K562 (cell line): ENCODE measurements around the gene CTSW. TPM values are rescaled to one million over a fixed set of nuclear protein-coding genes. Genes with fewer than 3 reads are reported as not detected.
A peak's percentile ranks its signal among the peaks of the same experiment; 100 is the strongest.

Source experiments
- ATAC-seq: fragments of 200-7000 bp; cut with Tn5 transposase; 3 replicates; pipeline ENCODE4 v1.9.1; 2020; ENCODE audit warnings: moderate library complexity
- BruUV-seq: library from RNA; stranded (reverse); fragments of 400-500 nt; replicated peaks from 2 replicates; lab custom pipeline; 2021; lab: Mats Ljungman, UMichigan
- CTCF ChIA-PET: fragments of 300-600 bp; formaldehyde crosslinking; extraction: SDS; loops from one replicate; lab custom pipeline; 2021; ENCODE audit warnings: low intra/inter-chr PET ratio; lab: Yijun Ruan, JAX
- POLR2A ChIA-PET: fragments of 300-600, 350-650 bp; sonication (Branson Sonifier 250); formaldehyde crosslinking; extraction: SDS; loops from one replicate; lab custom pipeline; 2021; ENCODE audit warnings: antibody characterized with exemption, inconsistent platforms; lab: Yijun Ruan, JAX
- DNase-seq, 4 experiments: peaks; one replicate each; pipeline versions ENCODE4 v3.0.0 to v3.0.0-alpha.2; 2011 to 2018; ENCODE audit warnings: low spot score in 3 of 4, mixed read lengths in 3 of 4; ENCODE audit errors: extremely low read depth in 1 of 4
- FAIRE-seq: peaks from 2 replicates; lab custom pipeline; 2011; peaks lifted over from hg19 to GRCh38; lab: Jason Lieb, UNC
- H2AFZ ChIP-seq: 2 replicates; pipeline ENCODE4 v1.6.0; 2011; ENCODE audit warnings: low read depth, low read length, control low read depth, inconsistent platforms
- H3K27ac ChIP-seq: fragments of 200-600 bp; 3 replicates; pipeline ENCODE4 v1.8.0; 2011; ENCODE audit warnings: low read depth, mild to moderate bottlenecking, control low read depth, inconsistent platforms, low read length, moderate library complexity, mixed read lengths; ENCODE audit errors: extremely low read depth
- H3K27me3 ChIP-seq, 2 experiments: fragments of 300-600 bp in 1 of 2; 2 replicates in 1 of 2; 3 replicates in 1 of 2; pipeline versions ENCODE4 v1.6.0 to v1.8.0; 2011; ENCODE audit warnings: inconsistent platforms in 2 of 2, low read length in 2 of 2, mild to moderate bottlenecking in 1 of 2, mixed read lengths in 1 of 2, moderate library complexity in 1 of 2; ENCODE audit not compliant: control insufficient read depth in 2 of 2, insufficient read depth in 2 of 2
- H3K36me3 ChIP-seq: fragments of 300-600 bp; 3 replicates; pipeline ENCODE4 v1.8.0; 2011; ENCODE audit warnings: mild to moderate bottlenecking, low read length, inconsistent platforms; ENCODE audit not compliant: control insufficient read depth, insufficient read depth
- H3K4me1 ChIP-seq, 2 experiments: fragments of 200-600 bp in 1 of 2; replicated peaks in 1 of 2; 2 replicates in 1 of 2; 3 replicates in 1 of 2; pipeline versions ENCODE4 v1.5.1 to v1.8.0; 2011; ENCODE audit warnings: inconsistent platforms in 2 of 2, low read length in 2 of 2, mild to moderate bottlenecking in 1 of 2, mixed read lengths in 1 of 2, moderate library complexity in 1 of 2; ENCODE audit not compliant: control insufficient read depth in 2 of 2, insufficient read depth in 2 of 2
- H3K4me2 ChIP-seq: 2 replicates; pipeline ENCODE4 v1.6.1; 2011; ENCODE audit warnings: low read length, control low read depth, inconsistent platforms, mixed read lengths; ENCODE audit not compliant: insufficient read depth
- H3K4me3 ChIP-seq: fragments of 200-600 bp; sonication (generic), shearing (Covaris generic); 2 replicates; pipeline ENCODE4 v1.5.1; 2016; ENCODE audit warnings: control low read depth, inconsistent platforms
- H3K79me2 ChIP-seq: fragments of 200-600 bp; 3 replicates; pipeline ENCODE4 v1.8.0; 2011; ENCODE audit warnings: low read length, inconsistent platforms; ENCODE audit not compliant: control insufficient read depth, insufficient read depth
- H3K9ac ChIP-seq, 2 experiments: 2 replicates each; pipeline versions ENCODE4 v1.6.0 to v1.6.1; 2011; ENCODE audit warnings: low read depth in 2 of 2, low read length in 2 of 2, control low read depth in 1 of 2, inconsistent platforms in 1 of 2, mild to moderate bottlenecking in 1 of 2, mixed read lengths in 1 of 2; ENCODE audit not compliant: insufficient read depth in 1 of 2
- H3K9me1 ChIP-seq: one replicate; pipeline ENCODE4 v1.6.0; 2011; ENCODE audit warnings: inconsistent platforms, mild to moderate bottlenecking, low read length, moderate library complexity; ENCODE audit not compliant: control insufficient read depth, insufficient read depth
- H3K9me3 ChIP-seq: replicated peaks from 2 replicates; pipeline ENCODE4 v1.5.1; 2011; ENCODE audit warnings: low read depth, low read length, inconsistent platforms; ENCODE audit not compliant: control insufficient read depth, insufficient read depth
- H4K20me1 ChIP-seq: replicated peaks from 2 replicates; pipeline ENCODE4 v1.6.1; 2011; ENCODE audit warnings: low read length, inconsistent platforms, mixed read lengths; ENCODE audit not compliant: control insufficient read depth, insufficient read depth
- ADNP ChIP-seq: fragments of 200-800 bp; sonication (Bioruptor generic); IDR thresholded peaks from 2 replicates; pipeline ENCODE4 v1.6.1; 2016; ENCODE audit warnings: missing genetic modification characterization, missing compliant biosample characterization
- ARHGAP35 ChIP-seq: fragments of 450-650 bp; IDR thresholded peaks from 2 replicates; pipeline ENCODE4 v1.6.1; 2018; ENCODE audit not compliant: partially characterized antibody
- BCL6 ChIP-seq: fragments of 250-450 bp; sonication (Bioruptor Pico); IDR thresholded peaks from 2 replicates; pipeline ENCODE4 v1.4.0; 2020
- CSDE1 ChIP-seq, 2 experiments: fragments of 450-650 bp; IDR thresholded peaks; 2 replicates each; pipeline ENCODE4 v1.6.1; 2016; ENCODE audit warnings: mild to moderate bottlenecking in 1 of 2
- ELF4 ChIP-seq: fragments of 450-650 bp; formaldehyde crosslinking; IDR thresholded peaks from 2 replicates; pipeline ENCODE4 v1.4.0; 2022; ENCODE audit warnings: missing genetic modification characterization
- ETV5 ChIP-seq: sonication (generic); formaldehyde crosslinking; IDR thresholded peaks from 2 replicates; pipeline ENCODE4 v1.4.0; 2020; ENCODE audit warnings: low read depth, mild to moderate bottlenecking, missing genetic modification reagents
- FOXM1 ChIP-seq, 2 experiments: fragments of 450-650 bp in 1 of 2; sonication (generic) in 1 of 2; formaldehyde crosslinking in 1 of 2; IDR thresholded peaks; 2 replicates each; pipeline versions ENCODE4 v1.6.1 to v1.9.0; 2017 to 2022; ENCODE audit warnings: low read depth in 2 of 2, mild to moderate bottlenecking in 2 of 2, missing genetic modification reagents in 1 of 2, moderate library complexity in 1 of 2
- FOXP1 ChIP-seq: sonication (generic); formaldehyde crosslinking; IDR thresholded peaks from 2 replicates; pipeline ENCODE4 v1.8.0; 2022; ENCODE audit warnings: mild to moderate bottlenecking, missing genetic modification reagents
- KAT7 ChIP-seq: sonication (generic); formaldehyde crosslinking; IDR thresholded peaks from 2 replicates; pipeline ENCODE4 v1.8.0; 2022; ENCODE audit warnings: missing genetic modification reagents, mild to moderate bottlenecking, borderline replicate concordance
- MCM7 ChIP-seq, 2 experiments: fragments of 450-650 bp; IDR thresholded peaks; 2 replicates each; pipeline ENCODE4 v1.6.1; 2016 to 2018
- NFIX ChIP-seq: fragments of 250-450 bp; sonication (Bioruptor Pico); IDR thresholded peaks from 2 replicates; pipeline ENCODE4 v1.4.0; 2020; ENCODE audit warnings: low read depth, mild to moderate bottlenecking, moderate library complexity
- SMARCA5 ChIP-seq: fragments of 450-650 bp; IDR thresholded peaks from 2 replicates; pipeline ENCODE4 v1.6.1; 2016
- TOE1 ChIP-seq, 2 experiments: fragments of 450-650 bp in 1 of 2; sonication (generic) in 1 of 2; formaldehyde crosslinking in 1 of 2; IDR thresholded peaks; 2 replicates each; pipeline versions ENCODE4 v1.7.1 to v1.8.0; 2016 to 2022; ENCODE audit warnings: borderline replicate concordance in 2 of 2, mild to moderate bottlenecking in 2 of 2, antibody characterized with exemption in 1 of 2, inconsistent platforms in 1 of 2, low read depth in 1 of 2, missing genetic modification reagents in 1 of 2, moderate library complexity in 1 of 2
- ZNF140 ChIP-seq: fragments of 250-450 bp; sonication (Bioruptor Pico); IDR thresholded peaks from 2 replicates; pipeline ENCODE4 v1.8.0; 2021; ENCODE audit warnings: moderate library complexity, mild to moderate bottlenecking, inconsistent platforms
- ZNF263 ChIP-seq: sonication (generic); formaldehyde crosslinking; IDR thresholded peaks from 2 replicates; pipeline ENCODE4 v1.8.0; 2022; ENCODE audit warnings: mild to moderate bottlenecking, missing genetic modification reagents, borderline replicate concordance
- ZNF436 ChIP-seq: fragments of 250-450, 450-650 bp; sonication (Bioruptor Pico); formaldehyde crosslinking; IDR thresholded peaks from 2 replicates; pipeline ENCODE4 v1.7.0; 2020; ENCODE audit warnings: mild to moderate bottlenecking
- ZNF717 ChIP-seq: fragments of 250-450 bp; sonication (Bioruptor Pico); IDR thresholded peaks from 2 replicates; pipeline ENCODE4 v1.5.0; 2021
- ZNF75A ChIP-seq: fragments of 450-650 bp; formaldehyde crosslinking; IDR thresholded peaks from 2 replicates; pipeline ENCODE4 v1.4.0; 2020; ENCODE audit warnings: mild to moderate bottlenecking
- ZNF76 ChIP-seq: fragments of 250-450 bp; sonication (Bioruptor Pico); IDR thresholded peaks from 2 replicates; pipeline ENCODE4 v1.4.0; 2020; ENCODE audit warnings: mild to moderate bottlenecking, moderate library complexity, borderline replicate concordance
- WGBS: fragments of 100-300 bp; shearing (Covaris generic); methylation state at CpG from one replicate; pipeline ENCODE4 v1.1.6; 2016; ENCODE audit warnings: low coverage, mixed read lengths; ENCODE audit not compliant: insufficient coverage; ENCODE audit errors: missing lambda C conversion rate; 5-methylcytosine and 5-hydroxymethylcytosine counted together
- in situ Hi-C: fragments of 300-500 bp; cut with MboI; formaldehyde crosslinking; loops from 4 replicates; pipeline ENCODE4 v1.15.0; 2018; ENCODE audit warnings: inconsistent platforms, mixed read lengths
- intact Hi-C: fragments of 100-400 bp; cut with micrococcal nuclease; formaldehyde crosslinking; loops from 2 replicates; pipeline ENCODE4 v1.14.2; 2022
- polyA plus RNA-seq, 8 experiments: library from polyadenylated mRNA; depleted of rRNA in 4 of 8; stranded (reverse) in 5 of 8; unstranded in 3 of 8; fragments of >200 nt; fragmentation: Nextera tagmentation in 2 of 8; fragmentation: Illumina TruSeq in 1 of 8; extraction: Ambion mirVana in 2 of 8; extraction: Trizol in 1 of 8; gene quantifications; 2 replicates each; pipeline versions ENCODE4 v1.2.1 to v1.2.3, GENCODE V29; 2011 to 2014; ENCODE audit warnings: inconsistent platforms in 1 of 8, missing spikeins in 1 of 8
- total RNA-seq, 7 experiments: library from RNA; depleted of rRNA in 6 of 7; stranded (reverse); fragments of >200 nt in 6 of 7; fragmentation: Illumina TruSeq in 2 of 7; extraction: Trizol in 2 of 7; gene quantifications; 2 replicates each; pipeline versions ENCODE4 v1.2.1 to v1.2.3, GENCODE V29; 2011 to 2021; ENCODE audit warnings: low replicate concordance in 1 of 7
- TF ChIP-seq, protein P1 (sequence below): sonication (generic); formaldehyde crosslinking; IDR thresholded peaks from 2 replicates; pipeline ENCODE4 v1.9.0; 2022; ENCODE audit warnings: mild to moderate bottlenecking, missing genetic modification reagents
- TF ChIP-seq, protein P2 (sequence below): fragments of 450-650 bp; formaldehyde crosslinking; IDR thresholded peaks from 2 replicates; pipeline ENCODE4 v1.4.0; 2022; ENCODE audit warnings: missing genetic modification characterization

CTSW gene
- total and polyA plus RNA-seq, 9 of the 15 experiments (the other 6 are each of a cell fraction or from before 2014, with no cell fraction given) = 0.04 TPM; not detected in 8

DNA sequence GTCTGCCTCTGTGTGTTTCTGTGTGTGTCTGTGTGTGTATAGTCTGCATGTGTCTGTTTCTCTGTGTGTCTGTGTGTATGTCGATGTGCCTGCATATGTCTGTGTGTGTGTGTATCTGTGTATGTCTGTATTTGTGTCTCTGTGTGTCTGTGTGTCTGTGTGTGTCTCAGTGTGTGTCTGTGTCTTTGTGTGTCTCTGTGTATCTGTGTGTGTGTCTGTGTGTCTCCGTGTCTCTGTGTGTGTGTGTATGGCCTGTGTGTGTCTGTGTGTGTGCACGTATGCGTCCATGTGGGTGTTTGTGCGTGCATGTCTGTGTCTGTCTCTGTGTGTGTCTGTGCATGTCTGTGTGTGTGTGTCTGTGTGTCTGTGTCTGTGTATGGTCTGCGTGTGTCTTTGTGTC lies 45.4 kb upstream of the CTSW start:
- no peak for DNase-seq
- Histone ChIP-seq H3K9me3 (no peaks in the 10 kb centered on the region), H3K27me3 (peaks cover 2 to 24% of the 10 kb centered on the region in 2 experiments; a peak in 4 of 5 replicates), H3K9me1 (no peaks in the 10 kb centered on the region), H3K27ac (no peak overlapping the region), H2AFZ (peak overlapping the region; percentile 36; the same call in 1 of the 2 replicates), H3K4me3 (no peak overlapping the region), H3K4me1 (peaks cover 0 to 16% of the 10 kb centered on the region in 2 experiments; a peak in 2 of 5 replicates), H3K4me2 (peak overlapping the region; percentile 21; the same call in 1 of the 2 replicates), H3K36me3 (no peaks in the 10 kb centered on the region), H4K20me1 (no peaks in the 10 kb centered on the region), H3K9ac (no peak overlapping the region), H3K79me2 (no peaks in the 10 kb centered on the region)
- no TSS peak for BruUV-seq
- POLR2A ChIA-PET = interaction anchor here (0.5 to 3.1 kb wide), 2 partner anchors 18 to 24 kb away, joined by 3 to 12 read pairs; partner anchors contain the start of gene CFL1
- peak; percentile 57 for FAIRE-seq
- in situ Hi-C loops (no loop called here), intact Hi-C loops (no loop called here)
- CTCF ChIA-PET = no interaction called here
- WGBS = 8% methylated on average over 4 of the region's 6 CpGs
- ATAC-seq = no peak
- TF ChIP-seq FOXM1 (IDR thresholded peaks at IDR 0.05; ENCODE audit: low read depth) (no peak), FOXM1 (CRISPR knock-in tag; IDR thresholded peaks at IDR 0.05; ENCODE audit: low read depth) (no peak), ZNF140 (CRISPR knock-in tag) (no peak), BCL6 (CRISPR knock-in tag) (no peak), FOXP1 (CRISPR knock-in tag) (no peak), ZNF717 (no peak), CSDE1 (IDR thresholded peaks at IDR 0.05) (no peak), ZNF76 (CRISPR knock-in tag) (no peak), ETV5 (CRISPR knock-in tag) (no peak), KAT7 (CRISPR knock-in tag) (no peak), ZNF75A (CRISPR knock-in tag) (no peak), ARHGAP35 (peak; percentile 23), SMARCA5 (no peak), MCM7 (IDR thresholded peaks at IDR 0.05) (0 out of 4 replicates have a peak, but pooled peaks of 1 of the 2 experiments have one; percentile 29), NFIX (no peak), TOE1 (IDR thresholded peaks at IDR 0.05; ENCODE audit: borderline replicate concordance) (no peak), TOE1 (CRISPR knock-in tag; IDR thresholded peaks at IDR 0.05; ENCODE audit: borderline replicate concordance, low read depth) (0 out of 2 replicates have a peak, but pooled peaks have one; percentile 10), ZNF436 (CRISPR knock-in tag) (no peak), ELF4 (CRISPR knock-in tag) (0 out of 2 replicates have a peak, but pooled peaks have one; percentile 33), ADNP (tag) (no peak), ZNF263 (CRISPR knock-in tag) (no peak)
- TF ChIP-seq, protein P1, sequence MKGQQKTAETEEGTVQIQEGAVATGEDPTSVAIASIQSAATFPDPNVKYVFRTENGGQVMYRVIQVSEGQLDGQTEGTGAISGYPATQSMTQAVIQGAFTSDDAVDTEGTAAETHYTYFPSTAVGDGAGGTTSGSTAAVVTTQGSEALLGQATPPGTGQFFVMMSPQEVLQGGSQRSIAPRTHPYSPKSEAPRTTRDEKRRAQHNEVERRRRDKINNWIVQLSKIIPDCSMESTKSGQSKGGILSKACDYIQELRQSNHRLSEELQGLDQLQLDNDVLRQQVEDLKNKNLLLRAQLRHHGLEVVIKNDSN (CRISPR knock-in tag) = no peak
- TF ChIP-seq, protein P2, sequence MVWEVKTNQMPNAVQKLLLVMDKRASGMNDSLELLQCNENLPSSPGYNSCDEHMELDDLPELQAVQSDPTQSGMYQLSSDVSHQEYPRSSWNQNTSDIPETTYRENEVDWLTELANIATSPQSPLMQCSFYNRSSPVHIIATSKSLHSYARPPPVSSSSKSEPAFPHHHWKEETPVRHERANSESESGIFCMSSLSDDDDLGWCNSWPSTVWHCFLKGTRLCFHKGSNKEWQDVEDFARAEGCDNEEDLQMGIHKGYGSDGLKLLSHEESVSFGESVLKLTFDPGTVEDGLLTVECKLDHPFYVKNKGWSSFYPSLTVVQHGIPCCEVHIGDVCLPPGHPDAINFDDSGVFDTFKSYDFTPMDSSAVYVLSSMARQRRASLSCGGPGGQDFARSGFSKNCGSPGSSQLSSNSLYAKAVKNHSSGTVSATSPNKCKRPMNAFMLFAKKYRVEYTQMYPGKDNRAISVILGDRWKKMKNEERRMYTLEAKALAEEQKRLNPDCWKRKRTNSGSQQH = peak; percentile 58; the same call in 1 of the 2 replicates
